Right atrium auricular region (tissue), 2 donors: ENCODE data around the gene FBH1. TPM values are rescaled to one million over a fixed set of nuclear protein-coding genes. Genes with fewer than 3 reads are reported as not detected.

Experiments
- DNase-seq: peaks from one replicate; pipeline ENCODE4 v3.0.0-alpha.2; 2019; ENCODE audit warnings: low spot score
- H3K27ac ChIP-seq, 2 donors: fragments of 200-600 bp; sonication (generic); 1 replicate in 1 of 2; 2 replicates in 1 of 2; pipeline ENCODE4 v1.5.1; 2016 to 2019
- H3K27me3 ChIP-seq, 2 donors: fragments of 200-600 bp; sonication (generic); one replicate each; pipeline versions ENCODE4 v1.5.1 to v1.6.0; 2017 to 2019
- H3K36me3 ChIP-seq: fragments of 200-600 bp; sonication (generic); one replicate; pipeline ENCODE4 v1.5.1; 2016
- H3K4me1 ChIP-seq, 2 donors: fragments of 200-600 bp; sonication (generic); one replicate each; pipeline versions ENCODE4 v1.5.1 to v1.6.0; 2017 to 2019
- H3K4me3 ChIP-seq, 2 donors: fragments of 200-600 bp; sonication (generic); 1 replicate in 1 of 2; 2 replicates in 1 of 2; pipeline ENCODE4 v1.5.1; 2017 to 2019; ENCODE audit warnings: mild to moderate bottlenecking in 1 of 2, moderate library complexity in 1 of 2
- H3K9me3 ChIP-seq, 2 donors: fragments of 200-600 bp; sonication (generic); one replicate each; pipeline ENCODE4 v1.5.1; 2019
- total RNA-seq, 2 donors: library from RNA; depleted of rRNA; stranded (reverse); fragments of >200 nt; gene quantifications; one replicate each; pipeline ENCODE4 v1.1.0, GENCODE V29; 2016
- TF ChIP-seq, protein P1 (sequence below), 2 donors: fragments of 200-600 bp; sonication (generic); IDR thresholded peaks; one replicate each; pipeline ENCODE4 v1.5.1; 2019; ENCODE audit warnings: antibody characterized with exemption in 2 of 2

The FBH1 gene
- total RNA-seq, 2 donors from 2014 or later, result 68.7 to 93.4 TPM

DNA sequence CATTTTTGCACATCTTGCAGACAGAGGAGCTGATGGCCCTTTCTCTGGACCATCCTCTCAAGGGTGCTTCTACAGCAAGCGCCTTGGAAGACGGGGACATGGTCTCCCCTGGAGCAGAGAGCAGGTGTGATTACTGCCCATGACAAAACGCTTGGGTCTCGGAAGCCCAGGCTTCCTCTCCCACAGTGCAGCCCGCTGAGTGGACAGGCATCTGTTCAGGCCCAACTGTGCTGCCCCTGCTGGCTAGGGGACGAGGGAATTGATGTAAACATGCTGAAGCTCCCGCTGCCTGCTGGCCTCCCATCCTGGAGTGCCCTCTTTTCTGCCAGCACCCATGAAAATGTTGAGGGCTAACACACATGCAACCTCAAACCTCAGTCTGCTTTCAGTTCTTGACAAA is 73.0 kb downstream of the FBH1 start:
- H3K27ac ChIP-seq, result no peak overlapping the region
- H3K4me3 ChIP-seq, result no peak overlapping the region
- H3K4me1 ChIP-seq, result no peaks in the 10 kb centered on the region
- TF ChIP-seq, protein P1, sequence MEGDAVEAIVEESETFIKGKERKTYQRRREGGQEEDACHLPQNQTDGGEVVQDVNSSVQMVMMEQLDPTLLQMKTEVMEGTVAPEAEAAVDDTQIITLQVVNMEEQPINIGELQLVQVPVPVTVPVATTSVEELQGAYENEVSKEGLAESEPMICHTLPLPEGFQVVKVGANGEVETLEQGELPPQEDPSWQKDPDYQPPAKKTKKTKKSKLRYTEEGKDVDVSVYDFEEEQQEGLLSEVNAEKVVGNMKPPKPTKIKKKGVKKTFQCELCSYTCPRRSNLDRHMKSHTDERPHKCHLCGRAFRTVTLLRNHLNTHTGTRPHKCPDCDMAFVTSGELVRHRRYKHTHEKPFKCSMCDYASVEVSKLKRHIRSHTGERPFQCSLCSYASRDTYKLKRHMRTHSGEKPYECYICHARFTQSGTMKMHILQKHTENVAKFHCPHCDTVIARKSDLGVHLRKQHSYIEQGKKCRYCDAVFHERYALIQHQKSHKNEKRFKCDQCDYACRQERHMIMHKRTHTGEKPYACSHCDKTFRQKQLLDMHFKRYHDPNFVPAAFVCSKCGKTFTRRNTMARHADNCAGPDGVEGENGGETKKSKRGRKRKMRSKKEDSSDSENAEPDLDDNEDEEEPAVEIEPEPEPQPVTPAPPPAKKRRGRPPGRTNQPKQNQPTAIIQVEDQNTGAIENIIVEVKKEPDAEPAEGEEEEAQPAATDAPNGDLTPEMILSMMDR (IDR thresholded peaks at IDR 0.05), result no peak
- DNase-seq, result no peak
- H3K27me3 ChIP-seq, result no peaks in the 10 kb centered on the region
- no peaks in the 10 kb centered on the region for H3K36me3 ChIP-seq
- no peaks in the 10 kb centered on the region for H3K9me3 ChIP-seq

- no peaks in the 10 kb centered on the region for H3K36me3 ChIP-seq
- TF ChIP-seq, protein P1 (IDR thresholded peaks at IDR 0.05), result no peak
- no peaks in the 10 kb centered on the region for H3K9me3 ChIP-seq
- no peak for DNase-seq
- no peaks in the 10 kb centered on the region for H3K27me3 ChIP-seq
- H3K4me3 ChIP-seq, result no peak overlapping the region
- H3K4me1 ChIP-seq, result no peaks in the 10 kb centered on the region
- H3K27ac ChIP-seq, result no peak overlapping the region
Measured at GRCh38 chr10:5963591-5963990, 73.5 kb downstream of the FBH1 start.

DNA sequence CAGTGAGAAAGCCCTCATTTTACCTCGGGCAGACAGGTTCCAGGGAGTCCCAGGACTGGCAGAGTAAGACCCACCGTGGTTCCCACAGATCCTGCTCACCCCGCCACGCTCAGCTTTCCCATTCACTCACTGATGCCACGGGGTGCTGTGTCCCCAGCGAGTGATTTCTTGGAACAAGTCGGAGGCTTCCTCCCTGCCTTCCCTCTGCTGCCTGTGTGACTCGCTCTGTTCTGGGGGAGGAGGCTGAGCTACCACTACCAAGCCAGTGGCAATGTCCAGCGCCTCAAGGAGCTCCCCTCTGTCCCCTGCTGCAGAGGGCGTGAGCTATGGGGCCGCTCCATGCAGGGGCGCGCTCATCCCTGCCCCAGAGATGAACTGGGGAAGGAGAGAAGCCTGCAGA is 74.7 kb downstream of the FBH1 start:
- TF ChIP-seq, protein P1 (IDR thresholded peaks at IDR 0.05), result no peak
- Histone ChIP-seq H3K9me3 (no peaks in the 10 kb centered on the region), H3K27ac (no peak overlapping the region), H3K27me3 (no peaks in the 10 kb centered on the region), H3K4me3 (no peak overlapping the region), H3K36me3 (no peaks in the 10 kb centered on the region), H3K4me1 (no peaks in the 10 kb centered on the region)
- DNase-seq, result no peak

- no peaks in the 10 kb centered on the region for H3K4me1 ChIP-seq
- H3K27ac ChIP-seq, result no peak overlapping the region
- H3K4me3 ChIP-seq, result no peak overlapping the region
- TF ChIP-seq, protein P1 (IDR thresholded peaks at IDR 0.05), result no peak
- no peaks in the 10 kb centered on the region for H3K9me3 ChIP-seq
- no peaks in the 10 kb centered on the region for H3K36me3 ChIP-seq
- no peak for DNase-seq
- H3K27me3 ChIP-seq, result no peaks in the 10 kb centered on the region
Measured at GRCh38 chr10:5965266-5965665, 75.2 kb downstream of the FBH1 start.

- H3K9me3 ChIP-seq, result no peaks in the 10 kb centered on the region
- TF ChIP-seq, protein P1 (IDR thresholded peaks at IDR 0.05), result no peak
- no peaks in the 10 kb centered on the region for H3K36me3 ChIP-seq
- H3K27ac ChIP-seq, result no peak overlapping the region
- H3K4me1 ChIP-seq, result peaks cover 0 to 19% of the 10 kb centered on the region in 2 donors
- H3K27me3 ChIP-seq, result no peaks in the 10 kb centered on the region
- DNase-seq, result peak; percentile 55
- no peak overlapping the region for H3K4me3 ChIP-seq
Measured at GRCh38 chr10:5968037-5968680, 78.1 kb downstream of the FBH1 start.
